GM20000 (cell line): ENCODE data around the gene TAS1R3.

Experiments used
- DNase-seq: peaks from one replicate; pipeline ENCODE4 v3.0.0; 2012; ENCODE audit warnings: low spot score
- TF ChIP-seq, protein P1 (sequence below): IDR thresholded peaks from 2 replicates; pipeline ENCODE4 v1.5.1; 2012; ENCODE audit warnings: mild to moderate bottlenecking, control low read depth; ENCODE audit errors: extremely low read depth, missing control alignments

The TAS1R3 gene

DNA sequence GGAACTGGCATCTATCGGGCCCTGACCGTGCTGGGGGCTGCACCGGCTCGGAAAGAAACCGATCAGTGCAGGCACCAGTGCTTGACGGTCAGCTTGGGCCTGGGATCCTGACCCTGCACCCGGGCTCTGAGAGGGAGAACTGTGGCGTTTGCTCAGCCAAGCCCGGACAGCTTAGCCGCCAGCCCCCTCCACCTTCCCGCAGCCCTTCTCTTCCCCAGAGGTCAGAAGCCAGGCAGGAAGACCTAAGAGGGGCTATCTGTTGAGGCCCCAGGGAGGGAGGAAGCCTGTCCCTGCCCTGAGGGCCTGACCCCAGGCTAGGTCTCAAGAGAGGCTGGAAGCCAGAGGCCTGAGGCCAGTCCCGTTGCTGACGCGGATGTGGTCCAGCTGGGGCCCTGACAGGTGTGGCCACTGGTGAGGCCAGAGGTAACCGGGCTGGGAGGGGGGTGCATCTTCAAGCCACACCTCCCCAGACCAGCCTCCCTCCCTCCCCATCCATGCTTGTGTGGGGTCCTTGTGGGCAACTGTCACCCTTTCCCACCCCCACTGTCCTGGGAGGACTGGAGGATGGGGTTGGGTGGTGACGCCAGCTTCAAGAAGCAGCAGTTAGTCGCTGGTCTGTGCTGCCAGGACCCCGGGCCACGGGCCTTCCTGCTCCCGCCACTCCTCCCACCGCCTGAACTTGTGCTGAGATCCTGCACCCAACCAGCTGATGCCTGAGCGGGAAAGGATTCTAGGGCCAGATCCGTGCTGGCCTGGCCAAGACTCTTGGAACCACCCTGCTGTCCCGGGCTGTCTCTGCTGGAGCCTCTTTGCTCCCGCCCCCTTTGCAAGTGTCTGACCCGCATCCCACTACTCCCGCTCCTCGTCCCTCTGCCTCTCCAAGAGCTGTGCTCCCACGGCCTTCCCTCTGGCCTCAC lies 20.7 kb downstream of the TAS1R3 start:
- TF ChIP-seq, protein P1, sequence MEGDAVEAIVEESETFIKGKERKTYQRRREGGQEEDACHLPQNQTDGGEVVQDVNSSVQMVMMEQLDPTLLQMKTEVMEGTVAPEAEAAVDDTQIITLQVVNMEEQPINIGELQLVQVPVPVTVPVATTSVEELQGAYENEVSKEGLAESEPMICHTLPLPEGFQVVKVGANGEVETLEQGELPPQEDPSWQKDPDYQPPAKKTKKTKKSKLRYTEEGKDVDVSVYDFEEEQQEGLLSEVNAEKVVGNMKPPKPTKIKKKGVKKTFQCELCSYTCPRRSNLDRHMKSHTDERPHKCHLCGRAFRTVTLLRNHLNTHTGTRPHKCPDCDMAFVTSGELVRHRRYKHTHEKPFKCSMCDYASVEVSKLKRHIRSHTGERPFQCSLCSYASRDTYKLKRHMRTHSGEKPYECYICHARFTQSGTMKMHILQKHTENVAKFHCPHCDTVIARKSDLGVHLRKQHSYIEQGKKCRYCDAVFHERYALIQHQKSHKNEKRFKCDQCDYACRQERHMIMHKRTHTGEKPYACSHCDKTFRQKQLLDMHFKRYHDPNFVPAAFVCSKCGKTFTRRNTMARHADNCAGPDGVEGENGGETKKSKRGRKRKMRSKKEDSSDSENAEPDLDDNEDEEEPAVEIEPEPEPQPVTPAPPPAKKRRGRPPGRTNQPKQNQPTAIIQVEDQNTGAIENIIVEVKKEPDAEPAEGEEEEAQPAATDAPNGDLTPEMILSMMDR: no peak
- no peak for DNase-seq

DNA sequence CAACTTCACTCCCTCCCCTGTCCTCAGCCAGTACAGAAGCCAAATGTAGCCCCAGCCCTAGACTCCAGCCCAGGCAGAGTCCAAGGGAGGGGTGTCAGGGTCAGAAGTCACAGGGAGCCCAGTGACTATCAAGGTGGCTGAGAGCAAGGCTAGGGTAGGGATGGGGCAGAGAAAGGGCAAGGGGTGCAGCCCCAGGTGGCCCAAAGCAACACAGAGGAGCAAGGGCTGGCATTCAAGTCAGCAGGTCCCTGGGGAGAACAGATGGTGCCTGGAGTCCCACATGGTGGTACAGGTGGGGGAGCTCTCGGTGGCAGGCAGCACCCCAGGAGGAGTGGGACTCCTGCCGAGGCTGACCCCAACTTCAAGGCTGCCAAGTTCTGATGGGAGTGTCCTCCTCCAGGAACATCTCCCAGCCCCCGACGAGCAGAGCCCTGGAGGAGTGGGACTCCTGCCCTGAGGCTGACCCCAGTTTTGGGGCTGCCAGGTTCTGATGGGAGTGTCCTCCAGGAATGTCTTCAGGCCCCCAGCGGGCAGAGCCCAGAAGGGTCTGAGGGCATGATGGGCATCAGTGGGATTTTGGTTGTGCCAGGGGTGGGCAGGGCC lies 21.8 kb downstream of the TAS1R3 start:
- TF ChIP-seq, protein P1: no peak
- no peak for DNase-seq

DNA sequence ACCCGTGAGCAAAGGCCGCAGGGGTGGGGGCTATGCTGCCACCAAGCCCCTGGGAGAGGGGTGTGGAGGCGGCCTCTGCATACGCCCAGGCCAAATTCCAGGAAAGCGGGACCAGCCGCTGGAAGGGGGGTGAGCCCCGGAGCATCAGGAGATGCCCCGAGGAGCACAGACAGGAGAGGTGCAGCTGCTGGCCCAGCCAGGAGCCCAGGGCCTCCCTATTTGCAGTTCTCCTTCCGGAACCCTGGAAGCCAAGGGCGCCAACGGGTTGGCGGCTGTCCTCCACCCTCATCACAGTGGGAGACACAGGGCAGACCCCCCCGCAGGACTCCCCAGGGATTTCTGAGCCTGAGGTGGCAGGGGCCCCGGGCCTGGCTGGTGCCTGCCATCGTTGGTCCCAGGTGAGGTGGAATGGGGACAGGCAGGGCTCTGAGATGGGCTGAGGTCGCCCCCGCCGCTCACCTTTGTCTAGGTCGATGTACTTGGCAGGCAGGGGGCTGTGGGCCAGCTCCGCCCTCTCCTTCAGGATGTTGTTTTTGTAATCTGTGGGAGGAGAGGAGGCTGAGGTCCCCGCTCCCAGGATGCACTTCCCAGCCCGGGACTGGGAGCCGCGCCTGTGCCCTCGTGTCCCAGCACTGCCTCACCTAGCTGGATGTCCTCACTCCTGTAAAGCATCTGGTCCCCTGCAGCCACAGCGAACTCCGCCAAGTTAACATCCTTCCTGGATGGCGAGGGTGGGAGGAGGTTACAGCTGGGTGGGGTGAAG lies 22.5 kb downstream of the TAS1R3 start:
- TF ChIP-seq, protein P1: no peak
- no peak for DNase-seq

DNA sequence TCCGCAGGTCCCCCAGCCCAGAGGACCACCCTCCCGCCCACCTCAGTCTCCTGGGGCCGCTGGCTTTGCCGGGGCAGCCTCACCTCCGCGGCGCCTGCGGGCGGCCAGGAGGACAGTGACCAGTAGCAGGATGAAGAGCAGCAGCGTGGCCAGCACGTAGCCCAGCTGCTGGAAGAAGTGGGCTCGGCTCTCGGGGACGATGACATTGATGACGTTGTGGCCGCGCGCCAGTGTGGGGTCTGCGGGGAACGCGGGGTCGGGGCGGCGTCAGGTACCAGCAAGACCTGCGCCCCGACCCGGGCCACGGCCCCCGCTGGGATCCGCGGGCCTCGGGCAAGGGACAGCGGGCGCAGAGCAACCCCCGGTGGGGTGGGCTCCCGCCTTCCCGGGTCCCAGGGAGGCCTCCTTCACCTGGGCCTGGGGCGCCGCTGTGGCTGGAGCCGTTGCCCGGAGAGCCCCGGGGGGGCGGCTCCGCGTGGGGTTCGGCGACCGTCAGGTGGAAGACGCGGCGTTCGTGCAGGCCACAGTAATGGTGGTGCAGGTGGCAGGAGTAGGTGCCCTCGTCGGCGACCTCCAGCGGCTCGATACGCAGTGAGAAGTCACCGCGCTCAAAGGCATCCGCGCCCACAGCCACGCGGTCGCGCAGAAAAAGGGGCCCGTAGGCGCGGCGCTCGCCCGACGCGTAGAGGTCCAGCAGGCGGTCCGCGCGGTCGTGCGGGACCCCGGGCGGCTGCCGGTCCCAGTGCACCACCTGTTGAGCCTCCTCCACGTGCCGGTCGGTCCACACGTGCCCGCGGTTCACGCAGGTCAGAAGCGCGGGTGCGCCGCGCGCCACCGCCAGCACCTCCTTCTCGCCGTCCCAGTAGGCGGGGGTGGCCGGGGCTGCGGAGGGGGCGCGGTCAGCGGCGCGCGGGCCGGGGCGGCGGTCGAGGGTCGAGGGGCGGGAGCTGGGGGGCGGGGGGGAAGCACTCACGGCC lies 23.5 kb downstream of the TAS1R3 start:
- TF ChIP-seq, protein P1: no peak

DNA sequence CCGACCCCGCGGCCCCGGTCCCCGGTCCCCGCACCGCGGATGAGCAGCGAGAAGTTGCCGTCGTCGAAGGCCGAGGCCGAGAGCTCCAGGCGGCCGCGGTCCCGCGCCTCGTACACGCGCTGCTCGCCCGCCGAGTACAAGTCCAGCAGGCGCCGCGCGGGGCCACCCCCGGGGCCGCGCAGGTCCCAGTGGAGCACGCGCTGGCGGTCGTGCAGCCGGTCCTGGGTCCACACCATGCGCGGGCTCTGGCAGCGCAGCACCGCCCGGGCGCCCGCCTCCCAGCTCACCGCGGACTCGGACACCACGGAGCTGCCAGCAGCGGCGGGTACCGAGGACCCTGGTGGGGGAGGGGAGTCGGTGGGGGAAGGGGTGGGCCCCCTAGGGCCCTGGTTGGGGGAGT lies 24.3 kb downstream of the TAS1R3 start:
- TF ChIP-seq, protein P1: no peak
- no peak for DNase-seq

More for the DNA sequence above, 23.5 kb downstream of the TAS1R3 start:
- no peak for DNase-seq

DNA sequence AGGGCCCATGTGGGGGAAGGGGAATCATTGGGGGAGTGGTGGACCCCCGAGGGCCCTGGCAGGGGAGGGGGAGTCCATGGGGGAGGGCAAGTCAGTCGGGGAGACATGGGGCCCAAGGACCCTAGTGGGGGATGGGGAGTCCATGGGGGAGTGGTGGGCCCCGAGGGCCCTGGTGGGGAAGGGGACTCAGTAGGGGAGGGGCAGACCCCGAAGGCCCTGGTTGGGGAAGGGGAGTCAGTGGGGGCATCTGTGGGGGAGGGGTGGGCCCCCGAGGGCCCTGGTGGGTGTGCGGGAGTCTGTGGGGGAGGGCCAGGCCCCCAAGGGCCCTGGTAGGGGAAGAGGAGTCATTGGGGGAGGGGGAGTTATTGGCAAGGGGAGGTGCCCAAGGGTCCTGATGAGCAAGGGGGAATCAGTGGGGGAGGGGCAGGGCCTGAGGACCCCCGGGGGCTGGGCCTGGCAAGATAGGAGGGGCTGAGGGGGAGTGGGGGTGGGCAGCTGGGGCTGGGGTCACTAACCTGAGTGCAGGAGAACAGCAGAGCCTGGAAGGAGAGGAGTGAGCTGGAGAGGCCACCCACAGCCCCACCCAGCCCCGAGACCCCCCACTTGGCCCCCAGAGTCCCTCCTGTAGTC lies 25.2 kb downstream of the TAS1R3 start:
- DNase-seq: no peak
- TF ChIP-seq, protein P1: no peak
